GM15510 (cell line): ENCODE measurements around the gene NDUFS3.

Source experiments
- POLR2A ChIP-seq: IDR thresholded peaks from 3 replicates; pipeline ENCODE4 v1.6.1; 2011; ENCODE audit warnings: borderline replicate concordance; ENCODE audit not compliant: insufficient read length; ENCODE audit errors: extremely low read depth

The NDUFS3 gene

GRCh38 chr11:47552566-47553405 is 26.1 kb upstream of the NDUFS3 start, which contains the start of gene CELF1:
TSS of gene CELF1 (minus strand) at chr11:47553132. CDS start at chr11:47499523, 53,609 bp downstream.
- TF ChIP-seq POLR2A: peak; percentile 87

- TF ChIP-seq POLR2A: no peak
These were observed 25.5 kb upstream of the NDUFS3 start for GRCh38 chr11:47553406-47553743.

- no peak for TF ChIP-seq POLR2A
These were observed 20.2 kb upstream of the NDUFS3 start for GRCh38 chr11:47558695-47559094.

GRCh38 chr11:47560426-47560825 is 18.4 kb upstream of the NDUFS3 start:
- TF ChIP-seq POLR2A: no peak

GRCh38 chr11:47564933-47565339 is 13.9 kb upstream of the NDUFS3 start:
- TF ChIP-seq POLR2A: no peak

GRCh38 chr11:47565340-47566148 is 13.3 kb upstream of the NDUFS3 start, which contains the start of gene PTPMT1:
TSS of gene PTPMT1 (plus strand) at chr11:47565599. CDS start at chr11:47565623, 24 bp downstream.
- peak; percentile 93 for TF ChIP-seq POLR2A

- no peak for TF ChIP-seq POLR2A
These were observed 12.7 kb upstream of the NDUFS3 start for GRCh38 chr11:47566149-47566698.

GRCh38 chr11:47569646-47570045 is 9.2 kb upstream of the NDUFS3 start:
- no peak for TF ChIP-seq POLR2A

- no peak for TF ChIP-seq POLR2A
These were observed 8.1 kb upstream of the NDUFS3 start for GRCh38 chr11:47570651-47571356.

- TF ChIP-seq POLR2A: no peak
These were observed 7.5 kb upstream of the NDUFS3 start for GRCh38 chr11:47571357-47571729.

GRCh38 chr11:47571895-47572294 is 7.0 kb upstream of the NDUFS3 start:
- no peak for TF ChIP-seq POLR2A

GRCh38 chr11:47572715-47573255 is 6.1 kb upstream of the NDUFS3 start:
- TF ChIP-seq POLR2A: no peak

GRCh38 chr11:47573321-47573720 is 5.6 kb upstream of the NDUFS3 start:
- TF ChIP-seq POLR2A: no peak

GRCh38 chr11:47577460-47578041 is 1.3 kb upstream of the NDUFS3 start:
- TF ChIP-seq POLR2A: no peak

- no peak for TF ChIP-seq POLR2A
These were observed 5.0 kb downstream of the NDUFS3 start for GRCh38 chr11:47583844-47584243.
